OCI-LY7 (cell line): ENCODE data around the gene MEIOC. TPM values are rescaled to one million over a fixed set of nuclear protein-coding genes. Genes with fewer than 3 reads are reported as not detected.

Experiments
- BruUV-seq: library from RNA; stranded (reverse); fragments of 400-500 nt; replicated peaks from 2 replicates; lab custom pipeline; 2021; lab: Mats Ljungman, UMichigan
- CTCF ChIA-PET: fragments of 300-600 bp; sonication (Branson Sonifier 250); formaldehyde crosslinking; loops from one replicate; lab custom pipeline; 2022; ENCODE audit warnings: antibody characterized with exemption; ENCODE audit not compliant: unreplicated experiment; lab: Charles Lee
- POLR2A ChIA-PET: fragments of 300-600 bp; sonication (Branson Sonifier 250); formaldehyde crosslinking; loops from one replicate; lab custom pipeline; 2022; ENCODE audit warnings: antibody characterized with exemption; lab: Charles Lee
- DNase-seq: peaks from one replicate; pipeline ENCODE4 v3.0.0-alpha.2; 2015; ENCODE audit warnings: low spot score
- H2AFZ ChIP-seq: fragments of 200-600 bp; sonication (generic), shearing (Covaris generic); 2 replicates; pipeline ENCODE4 v1.6.1; 2014; ENCODE audit warnings: mild to moderate bottlenecking, antibody characterized with exemption, low read length, moderate library complexity
- H3K27ac ChIP-seq: fragments of 200-600 bp; sonication (generic); 2 replicates; pipeline ENCODE4 v1.5.1; 2014; ENCODE audit warnings: mixed run types, low read depth, mild to moderate bottlenecking, moderate library complexity, low read length, inconsistent platforms; ENCODE audit not compliant: poor library complexity, severe bottlenecking
- H3K36me3 ChIP-seq: fragments of 200-600 bp; sonication (generic); 2 replicates; pipeline ENCODE4 v1.6.1; 2014; ENCODE audit warnings: mild to moderate bottlenecking, antibody characterized with exemption, low read length, moderate library complexity, mixed read lengths; ENCODE audit not compliant: insufficient read depth
- H3K4me1 ChIP-seq: fragments of 200-600 bp; sonication (generic); 2 replicates; pipeline ENCODE4 v1.5.1; 2014; ENCODE audit warnings: mild to moderate bottlenecking, low read length; ENCODE audit not compliant: insufficient read depth, poor library complexity, severe bottlenecking
- H3K4me2 ChIP-seq: fragments of 200-600 bp; sonication (generic); 2 replicates; pipeline ENCODE4 v1.6.1; 2014; ENCODE audit warnings: mild to moderate bottlenecking, low read length
- H3K4me3 ChIP-seq: fragments of 200-600 bp; sonication (generic); 2 replicates; pipeline ENCODE4 v1.5.1; 2014; ENCODE audit warnings: mild to moderate bottlenecking, low read depth, low read length; ENCODE audit not compliant: poor library complexity, severe bottlenecking
- H3K79me2 ChIP-seq: fragments of 200-600 bp; sonication (generic); 2 replicates; pipeline ENCODE4 v1.6.1; 2016; ENCODE audit warnings: low read depth, mild to moderate bottlenecking, low read length, moderate library complexity, mixed read lengths; ENCODE audit not compliant: insufficient read depth
- H3K9me2 ChIP-seq: fragments of 200-600 bp; sonication (generic); 2 replicates; pipeline ENCODE4 v1.6.1; 2016; ENCODE audit warnings: mild to moderate bottlenecking, low read length, mixed read lengths; ENCODE audit not compliant: insufficient read depth
- H3K9me3 ChIP-seq: fragments of 200-600 bp; sonication (generic); 2 replicates; pipeline ENCODE4 v1.6.1; 2014; ENCODE audit warnings: mild to moderate bottlenecking, mixed run types, low read length, mixed read lengths
- H4K20me1 ChIP-seq: fragments of 200-600 bp; sonication (generic); 2 replicates; pipeline ENCODE4 v1.6.1; 2014; ENCODE audit warnings: mild to moderate bottlenecking, antibody characterized with exemption, low read length, moderate library complexity, mixed read lengths; ENCODE audit not compliant: insufficient read depth
- CTCF ChIP-seq: fragments of 200-600 bp; sonication (generic); conservative IDR thresholded peaks from 2 replicates; pipeline ENCODE4 v1.5.1; 2014; ENCODE audit warnings: mild to moderate bottlenecking, antibody characterized with exemption, low read length, moderate library complexity, mixed read lengths
- EZH2phosphoT487 ChIP-seq: fragments of 200-600 bp; sonication (generic); IDR thresholded peaks from 2 replicates; pipeline ENCODE4 v1.6.1; 2018; ENCODE audit warnings: low read depth, borderline replicate concordance, mild to moderate bottlenecking, mixed run types, antibody characterized with exemption, low read length, moderate library complexity, mixed read lengths
- intact Hi-C: fragments of 100-400 bp; cut with micrococcal nuclease; formaldehyde crosslinking; loops from one replicate; pipeline ENCODE4 v1.10.0; 2022; ENCODE audit not compliant: unreplicated experiment
- total RNA-seq, 2 experiments: library from RNA; depleted of rRNA in 1 of 2; stranded (reverse); fragments of >200 nt in 1 of 2; shearing (Covaris generic) in 1 of 2; gene quantifications; 2 replicates each; pipeline ENCODE4 v1.2.3, GENCODE V29; 2014 to 2022

MEIOC gene
- total RNA-seq, 2 experiments from 2014 or later: 0.41 to 5.5 TPM

DNA sequence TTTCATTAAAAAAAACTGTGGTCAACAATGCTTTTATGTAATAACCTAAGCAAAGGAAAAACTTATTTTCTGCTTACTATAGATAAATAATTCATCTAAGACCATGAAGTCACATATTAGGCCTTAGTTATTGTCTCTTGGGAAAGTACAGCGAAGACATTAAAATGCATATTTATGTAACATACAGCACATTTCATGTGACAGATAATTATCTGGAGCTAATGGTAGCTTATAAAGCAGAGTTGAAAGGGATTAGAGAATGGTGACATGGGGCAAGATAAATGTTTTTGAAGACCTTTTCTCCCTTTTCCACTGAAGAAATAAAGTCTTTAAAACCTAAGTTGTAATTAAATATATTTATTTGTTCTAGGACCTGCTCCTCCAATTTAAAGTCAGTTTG is 9.7 kb downstream of the MEIOC start:
- Histone ChIP-seq H3K36me3 (no peaks in the 10 kb centered on the region), H3K4me2 (no peak overlapping the region), H3K79me2 (no peaks in the 10 kb centered on the region), H3K9me3 (no peaks in the 10 kb centered on the region), H4K20me1 (no peaks in the 10 kb centered on the region), H3K9me2 (no peaks in the 10 kb centered on the region), H3K4me3 (no peak overlapping the region), H3K4me1 (no peaks in the 10 kb centered on the region), H2AFZ (no peak overlapping the region), H3K27ac (no peak overlapping the region)
- no peak for DNase-seq
- ChIA-PET CTCF (no interaction called here), POLR2A (no interaction called here)
- intact Hi-C loops: no loop called here
- no TSS peak for BruUV-seq
- no peak for TF ChIP-seq CTCF

DNA sequence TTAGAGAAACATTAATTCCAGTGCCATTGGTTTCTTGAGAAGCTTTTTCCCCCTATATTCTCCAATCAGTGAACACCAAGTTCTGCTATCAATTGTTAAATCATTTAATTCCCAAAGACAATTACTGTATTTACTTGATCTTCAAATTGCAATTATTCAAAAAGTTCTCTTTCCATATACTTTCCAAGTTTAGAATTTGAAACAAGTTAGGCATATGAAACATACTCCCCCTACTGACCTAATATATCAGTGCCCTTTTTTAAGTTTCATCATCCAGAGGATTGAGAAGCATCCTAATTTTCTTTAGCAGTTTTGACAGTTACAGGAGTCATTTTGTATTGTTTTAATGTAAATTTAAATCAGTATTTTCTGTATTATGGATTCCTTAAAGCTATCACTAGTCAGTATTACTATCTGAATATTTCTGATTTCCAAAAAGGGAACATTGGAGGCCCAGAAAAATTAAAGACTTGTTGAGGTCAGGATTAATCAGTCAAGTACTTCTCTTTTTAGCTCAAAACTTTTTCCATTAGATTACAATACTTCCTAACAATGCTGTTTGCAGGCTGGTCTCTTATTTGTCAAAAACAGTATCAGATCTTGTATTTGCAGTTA is 16.3 kb downstream of the MEIOC start:
- intact Hi-C loops: loop anchor here (1.0 kb wide), 1 partner anchor 139 kb away; no protein-coding TSS in a partner anchor
- H4K20me1 ChIP-seq: no peaks in the 10 kb centered on the region
- no peaks in the 10 kb centered on the region for H3K9me3 ChIP-seq
- H3K27ac ChIP-seq: no peak overlapping the region
- TF ChIP-seq EZH2phosphoT487: no peak
- peak; percentile 91 for TF ChIP-seq CTCF
- no peaks in the 10 kb centered on the region for H3K9me2 ChIP-seq
- no peak overlapping the region for H2AFZ ChIP-seq
- ChIA-PET POLR2A (interaction anchor here (1.0 kb wide), 1 partner anchor 12 kb away, joined by 3 read pairs; no protein-coding TSS in a partner anchor), CTCF (no interaction called here)
- H3K36me3 ChIP-seq: peaks cover 1% of the 10 kb centered on the region; the same call in 1 of the 2 replicates
- no peak overlapping the region for H3K4me3 ChIP-seq
- no peak overlapping the region for H3K4me2 ChIP-seq
- no TSS peak for BruUV-seq
- peak; percentile 42 for DNase-seq
- H3K4me1 ChIP-seq: no peaks in the 10 kb centered on the region
- H3K79me2 ChIP-seq: no peaks in the 10 kb centered on the region

DNA sequence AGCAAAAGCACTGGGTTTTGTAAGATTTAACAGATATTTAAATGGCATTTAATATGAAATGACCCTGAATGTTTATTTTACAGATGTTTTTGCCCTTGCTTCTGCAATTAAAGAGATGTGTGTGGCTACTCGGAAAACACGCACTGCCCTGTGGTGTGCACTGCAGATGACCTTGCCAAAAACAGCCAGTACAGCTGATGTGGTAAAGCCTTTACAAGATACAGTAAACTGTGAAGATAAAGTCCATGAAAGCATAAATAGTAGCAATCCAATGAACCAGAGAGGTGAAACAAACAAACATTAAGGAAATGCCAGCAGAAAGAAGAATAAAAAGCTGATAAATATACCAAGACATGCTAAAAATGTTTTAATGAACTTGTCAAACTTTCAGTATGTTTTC is 17.6 kb downstream of the MEIOC start:
- H3K4me2 ChIP-seq: no peak overlapping the region
- H3K4me3 ChIP-seq: no peak overlapping the region
- peaks cover 14% of the 10 kb centered on the region; the same call in 1 of the 2 replicates for H3K36me3 ChIP-seq
- H2AFZ ChIP-seq: no peak overlapping the region
- BruUV-seq: no TSS peak
- no peaks in the 10 kb centered on the region for H3K9me3 ChIP-seq
- TF ChIP-seq EZH2phosphoT487 (no peak), CTCF (no peak)
- H4K20me1 ChIP-seq: no peaks in the 10 kb centered on the region
- ChIA-PET POLR2A (no interaction called here), CTCF (no interaction called here)
- H3K9me2 ChIP-seq: no peaks in the 10 kb centered on the region
- no peak for DNase-seq
- H3K27ac ChIP-seq: no peak overlapping the region
- intact Hi-C loops: no loop called here
- no peaks in the 10 kb centered on the region for H3K79me2 ChIP-seq
- H3K4me1 ChIP-seq: no peaks in the 10 kb centered on the region
